GM23338 (cell line): ENCODE data around the gene ADAM30.

Experiments
- CREB1 ChIP-seq: fragments of 250-450 bp; sonication (Bioruptor Pico); IDR thresholded peaks from 2 replicates; pipeline ENCODE4 v1.5.0; 2020; ENCODE audit warnings: low read depth, mild to moderate bottlenecking, moderate library complexity
- EZH2 ChIP-seq: fragments of 200-600 bp; sonication (generic); IDR thresholded peaks from one replicate; pipeline ENCODE4 v1.8.0; 2017; ENCODE audit warnings: antibody characterized with exemption, mild to moderate bottlenecking, low read depth; ENCODE audit not compliant: unreplicated experiment
- EZH2phosphoT487 ChIP-seq: fragments of 200-600 bp; sonication (generic); IDR thresholded peaks from one replicate; pipeline ENCODE4 v1.8.1; 2018; ENCODE audit warnings: antibody characterized with exemption; ENCODE audit not compliant: unreplicated experiment
- JUNB ChIP-seq: IDR thresholded peaks from one replicate; pipeline ENCODE4 v1.6.1; 2016; ENCODE audit warnings: antibody characterized with exemption; ENCODE audit not compliant: unreplicated experiment
- NANOG ChIP-seq: IDR thresholded peaks from 2 replicates; pipeline ENCODE4 v1.6.1; 2016; ENCODE audit warnings: antibody characterized with exemption, borderline replicate concordance
- POLR2AphosphoS5 ChIP-seq: IDR thresholded peaks from 2 replicates; pipeline ENCODE4 v1.6.1; 2016; ENCODE audit warnings: antibody characterized with exemption, low read depth
- STAT1 ChIP-seq: IDR thresholded peaks from one replicate; pipeline ENCODE4 v1.6.1; 2016; ENCODE audit warnings: antibody characterized with exemption; ENCODE audit not compliant: unreplicated experiment
- ZNF114 ChIP-seq: fragments of 250-450 bp; sonication (Bioruptor Pico); IDR thresholded peaks from 2 replicates; pipeline ENCODE4 v1.5.0; 2020; ENCODE audit warnings: mild to moderate bottlenecking, moderate library complexity
- ZNF331 ChIP-seq: fragments of 250-450 bp; sonication (Bioruptor Pico); IDR thresholded peaks from 2 replicates; pipeline ENCODE4 v1.5.0; 2020; ENCODE audit warnings: low read depth, mild to moderate bottlenecking, moderate library complexity
- TF ChIP-seq, protein P1 (sequence below), 2 experiments: fragments of 200-600 bp in 1 of 2; sonication (generic) in 1 of 2; conservative IDR thresholded peaks; 2 replicates each; pipeline versions ENCODE4 v1.5.1 to v1.6.1; 2016 to 2017; ENCODE audit warnings: antibody characterized with exemption in 2 of 2, low read depth in 2 of 2, mild to moderate bottlenecking in 2 of 2, moderate library complexity in 1 of 2
- TF ChIP-seq, protein P2 (sequence below): IDR thresholded peaks from one replicate; pipeline ENCODE4 v1.6.1; 2018; ENCODE audit warnings: antibody characterized with exemption; ENCODE audit not compliant: unreplicated experiment
- TF ChIP-seq, protein P3 (sequence below): IDR thresholded peaks from 2 replicates; pipeline ENCODE4 v1.6.1; 2016; ENCODE audit warnings: antibody characterized with exemption
- TF ChIP-seq, protein P4 (sequence below): fragments of 250-450 bp; sonication (Bioruptor Pico); IDR thresholded peaks from 2 replicates; pipeline ENCODE4 v1.5.0; 2020; ENCODE audit warnings: mild to moderate bottlenecking, moderate library complexity

DNA sequence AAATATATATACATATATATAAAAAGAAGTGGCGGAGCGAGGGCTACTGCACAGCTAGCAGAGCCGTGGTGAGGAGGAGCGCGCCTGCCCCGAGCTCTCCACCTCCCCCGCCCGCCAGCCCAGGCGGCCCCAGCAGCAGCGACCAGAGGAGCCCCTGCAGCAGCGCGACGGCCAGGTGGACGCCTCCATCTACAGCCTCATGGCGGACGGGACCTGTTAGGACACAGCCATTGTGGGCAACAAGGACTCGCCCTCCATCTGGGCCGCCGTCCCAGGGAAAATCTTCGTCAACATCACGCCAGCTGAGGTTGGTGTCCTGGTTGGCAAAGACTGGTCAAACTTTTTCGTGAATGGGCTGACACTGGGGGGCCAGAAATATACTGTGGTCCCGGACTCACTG, 43.2 kb downstream of the ADAM30 start:
- no peak for TF ChIP-seq EZH2
- TF ChIP-seq, protein P1, sequence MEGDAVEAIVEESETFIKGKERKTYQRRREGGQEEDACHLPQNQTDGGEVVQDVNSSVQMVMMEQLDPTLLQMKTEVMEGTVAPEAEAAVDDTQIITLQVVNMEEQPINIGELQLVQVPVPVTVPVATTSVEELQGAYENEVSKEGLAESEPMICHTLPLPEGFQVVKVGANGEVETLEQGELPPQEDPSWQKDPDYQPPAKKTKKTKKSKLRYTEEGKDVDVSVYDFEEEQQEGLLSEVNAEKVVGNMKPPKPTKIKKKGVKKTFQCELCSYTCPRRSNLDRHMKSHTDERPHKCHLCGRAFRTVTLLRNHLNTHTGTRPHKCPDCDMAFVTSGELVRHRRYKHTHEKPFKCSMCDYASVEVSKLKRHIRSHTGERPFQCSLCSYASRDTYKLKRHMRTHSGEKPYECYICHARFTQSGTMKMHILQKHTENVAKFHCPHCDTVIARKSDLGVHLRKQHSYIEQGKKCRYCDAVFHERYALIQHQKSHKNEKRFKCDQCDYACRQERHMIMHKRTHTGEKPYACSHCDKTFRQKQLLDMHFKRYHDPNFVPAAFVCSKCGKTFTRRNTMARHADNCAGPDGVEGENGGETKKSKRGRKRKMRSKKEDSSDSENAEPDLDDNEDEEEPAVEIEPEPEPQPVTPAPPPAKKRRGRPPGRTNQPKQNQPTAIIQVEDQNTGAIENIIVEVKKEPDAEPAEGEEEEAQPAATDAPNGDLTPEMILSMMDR (conservative IDR thresholded peaks at IDR 0.05; ENCODE audit: low read depth in 2 of 2): no peak
- no peak for TF ChIP-seq POLR2AphosphoS5
- TF ChIP-seq ZNF114 (CRISPR knock-in tag): no peak
- TF ChIP-seq, protein P2, sequence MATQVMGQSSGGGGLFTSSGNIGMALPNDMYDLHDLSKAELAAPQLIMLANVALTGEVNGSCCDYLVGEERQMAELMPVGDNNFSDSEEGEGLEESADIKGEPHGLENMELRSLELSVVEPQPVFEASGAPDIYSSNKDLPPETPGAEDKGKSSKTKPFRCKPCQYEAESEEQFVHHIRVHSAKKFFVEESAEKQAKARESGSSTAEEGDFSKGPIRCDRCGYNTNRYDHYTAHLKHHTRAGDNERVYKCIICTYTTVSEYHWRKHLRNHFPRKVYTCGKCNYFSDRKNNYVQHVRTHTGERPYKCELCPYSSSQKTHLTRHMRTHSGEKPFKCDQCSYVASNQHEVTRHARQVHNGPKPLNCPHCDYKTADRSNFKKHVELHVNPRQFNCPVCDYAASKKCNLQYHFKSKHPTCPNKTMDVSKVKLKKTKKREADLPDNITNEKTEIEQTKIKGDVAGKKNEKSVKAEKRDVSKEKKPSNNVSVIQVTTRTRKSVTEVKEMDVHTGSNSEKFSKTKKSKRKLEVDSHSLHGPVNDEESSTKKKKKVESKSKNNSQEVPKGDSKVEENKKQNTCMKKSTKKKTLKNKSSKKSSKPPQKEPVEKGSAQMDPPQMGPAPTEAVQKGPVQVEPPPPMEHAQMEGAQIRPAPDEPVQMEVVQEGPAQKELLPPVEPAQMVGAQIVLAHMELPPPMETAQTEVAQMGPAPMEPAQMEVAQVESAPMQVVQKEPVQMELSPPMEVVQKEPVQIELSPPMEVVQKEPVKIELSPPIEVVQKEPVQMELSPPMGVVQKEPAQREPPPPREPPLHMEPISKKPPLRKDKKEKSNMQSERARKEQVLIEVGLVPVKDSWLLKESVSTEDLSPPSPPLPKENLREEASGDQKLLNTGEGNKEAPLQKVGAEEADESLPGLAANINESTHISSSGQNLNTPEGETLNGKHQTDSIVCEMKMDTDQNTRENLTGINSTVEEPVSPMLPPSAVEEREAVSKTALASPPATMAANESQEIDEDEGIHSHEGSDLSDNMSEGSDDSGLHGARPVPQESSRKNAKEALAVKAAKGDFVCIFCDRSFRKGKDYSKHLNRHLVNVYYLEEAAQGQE: no peak
- TF ChIP-seq, protein P3, sequence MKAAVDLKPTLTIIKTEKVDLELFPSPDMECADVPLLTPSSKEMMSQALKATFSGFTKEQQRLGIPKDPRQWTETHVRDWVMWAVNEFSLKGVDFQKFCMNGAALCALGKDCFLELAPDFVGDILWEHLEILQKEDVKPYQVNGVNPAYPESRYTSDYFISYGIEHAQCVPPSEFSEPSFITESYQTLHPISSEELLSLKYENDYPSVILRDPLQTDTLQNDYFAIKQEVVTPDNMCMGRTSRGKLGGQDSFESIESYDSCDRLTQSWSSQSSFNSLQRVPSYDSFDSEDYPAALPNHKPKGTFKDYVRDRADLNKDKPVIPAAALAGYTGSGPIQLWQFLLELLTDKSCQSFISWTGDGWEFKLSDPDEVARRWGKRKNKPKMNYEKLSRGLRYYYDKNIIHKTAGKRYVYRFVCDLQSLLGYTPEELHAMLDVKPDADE: no peak
- TF ChIP-seq EZH2phosphoT487: no peak
- TF ChIP-seq ZNF331 (CRISPR knock-in tag): no peak
- TF ChIP-seq, protein P4, sequence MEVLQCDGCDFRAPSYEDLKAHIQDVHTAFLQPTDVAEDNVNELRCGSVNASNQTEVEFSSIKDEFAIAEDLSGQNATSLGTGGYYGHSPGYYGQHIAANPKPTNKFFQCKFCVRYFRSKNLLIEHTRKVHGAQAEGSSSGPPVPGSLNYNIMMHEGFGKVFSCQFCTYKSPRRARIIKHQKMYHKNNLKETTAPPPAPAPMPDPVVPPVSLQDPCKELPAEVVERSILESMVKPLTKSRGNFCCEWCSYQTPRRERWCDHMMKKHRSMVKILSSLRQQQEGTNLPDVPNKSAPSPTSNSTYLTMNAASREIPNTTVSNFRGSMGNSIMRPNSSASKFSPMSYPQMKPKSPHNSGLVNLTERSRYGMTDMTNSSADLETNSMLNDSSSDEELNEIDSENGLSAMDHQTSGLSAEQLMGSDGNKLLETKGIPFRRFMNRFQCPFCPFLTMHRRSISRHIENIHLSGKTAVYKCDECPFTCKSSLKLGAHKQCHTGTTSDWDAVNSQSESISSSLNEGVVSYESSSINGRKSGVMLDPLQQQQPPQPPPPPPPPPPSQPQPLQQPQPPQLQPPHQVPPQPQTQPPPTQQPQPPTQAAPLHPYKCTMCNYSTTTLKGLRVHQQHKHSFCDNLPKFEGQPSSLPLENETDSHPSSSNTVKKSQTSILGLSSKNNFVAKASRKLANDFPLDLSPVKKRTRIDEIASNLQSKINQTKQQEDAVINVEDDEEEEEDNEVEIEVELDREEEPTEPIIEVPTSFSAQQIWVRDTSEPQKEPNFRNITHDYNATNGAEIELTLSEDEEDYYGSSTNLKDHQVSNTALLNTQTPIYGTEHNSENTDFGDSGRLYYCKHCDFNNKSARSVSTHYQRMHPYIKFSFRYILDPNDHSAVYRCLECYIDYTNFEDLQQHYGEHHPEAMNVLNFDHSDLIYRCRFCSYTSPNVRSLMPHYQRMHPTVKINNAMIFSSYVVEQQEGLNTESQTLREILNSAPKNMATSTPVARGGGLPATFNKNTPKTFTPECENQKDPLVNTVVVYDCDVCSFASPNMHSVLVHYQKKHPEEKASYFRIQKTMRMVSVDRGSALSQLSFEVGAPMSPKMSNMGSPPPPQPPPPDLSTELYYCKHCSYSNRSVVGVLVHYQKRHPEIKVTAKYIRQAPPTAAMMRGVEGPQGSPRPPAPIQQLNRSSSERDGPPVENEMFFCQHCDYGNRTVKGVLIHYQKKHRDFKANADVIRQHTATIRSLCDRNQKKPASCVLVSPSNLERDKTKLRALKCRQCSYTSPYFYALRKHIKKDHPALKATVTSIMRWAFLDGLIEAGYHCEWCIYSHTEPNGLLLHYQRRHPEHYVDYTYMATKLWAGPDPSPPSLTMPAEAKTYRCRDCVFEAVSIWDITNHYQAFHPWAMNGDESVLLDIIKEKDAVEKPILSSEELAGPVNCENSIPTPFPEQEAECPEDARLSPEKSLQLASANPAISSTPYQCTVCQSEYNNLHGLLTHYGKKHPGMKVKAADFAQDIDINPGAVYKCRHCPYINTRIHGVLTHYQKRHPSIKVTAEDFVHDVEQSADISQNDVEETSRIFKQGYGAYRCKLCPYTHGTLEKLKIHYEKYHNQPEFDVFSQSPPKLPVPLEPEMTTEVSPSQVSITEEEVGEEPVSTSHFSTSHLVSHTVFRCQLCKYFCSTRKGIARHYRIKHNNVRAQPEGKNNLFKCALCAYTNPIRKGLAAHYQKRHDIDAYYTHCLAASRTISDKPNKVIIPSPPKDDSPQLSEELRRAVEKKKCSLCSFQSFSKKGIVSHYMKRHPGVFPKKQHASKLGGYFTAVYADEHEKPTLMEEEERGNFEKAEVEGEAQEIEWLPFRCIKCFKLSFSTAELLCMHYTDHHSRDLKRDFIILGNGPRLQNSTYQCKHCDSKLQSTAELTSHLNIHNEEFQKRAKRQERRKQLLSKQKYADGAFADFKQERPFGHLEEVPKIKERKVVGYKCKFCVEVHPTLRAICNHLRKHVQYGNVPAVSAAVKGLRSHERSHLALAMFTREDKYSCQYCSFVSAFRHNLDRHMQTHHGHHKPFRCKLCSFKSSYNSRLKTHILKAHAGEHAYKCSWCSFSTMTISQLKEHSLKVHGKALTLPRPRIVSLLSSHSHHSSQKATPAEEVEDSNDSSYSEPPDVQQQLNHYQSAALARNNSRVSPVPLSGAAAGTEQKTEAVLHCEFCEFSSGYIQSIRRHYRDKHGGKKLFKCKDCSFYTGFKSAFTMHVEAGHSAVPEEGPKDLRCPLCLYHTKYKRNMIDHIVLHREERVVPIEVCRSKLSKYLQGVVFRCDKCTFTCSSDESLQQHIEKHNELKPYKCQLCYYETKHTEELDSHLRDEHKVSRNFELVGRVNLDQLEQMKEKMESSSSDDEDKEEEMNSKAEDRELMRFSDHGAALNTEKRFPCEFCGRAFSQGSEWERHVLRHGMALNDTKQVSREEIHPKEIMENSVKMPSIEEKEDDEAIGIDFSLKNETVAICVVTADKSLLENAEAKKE (CRISPR knock-in tag): no peak
- TF ChIP-seq STAT1: no peak
- no peak for TF ChIP-seq CREB1 (CRISPR knock-in tag)
- no peak for TF ChIP-seq JUNB
- TF ChIP-seq NANOG: no peak
